ENCODE results near the gene CCDC80. TPM values are rescaled to one million over a fixed set of nuclear protein-coding genes. Genes with fewer than 3 reads are reported as not detected.
"Not testable (repeated sequence)": the region's sequence is repeated elsewhere in the genome, so short reads cannot be mapped to it uniquely, and the experiment has no call there.

Gene CCDC80
- polyA plus RNA-seq, 3 donors = 66.3 to 97.8 (median 75.3) TPM

DNA sequence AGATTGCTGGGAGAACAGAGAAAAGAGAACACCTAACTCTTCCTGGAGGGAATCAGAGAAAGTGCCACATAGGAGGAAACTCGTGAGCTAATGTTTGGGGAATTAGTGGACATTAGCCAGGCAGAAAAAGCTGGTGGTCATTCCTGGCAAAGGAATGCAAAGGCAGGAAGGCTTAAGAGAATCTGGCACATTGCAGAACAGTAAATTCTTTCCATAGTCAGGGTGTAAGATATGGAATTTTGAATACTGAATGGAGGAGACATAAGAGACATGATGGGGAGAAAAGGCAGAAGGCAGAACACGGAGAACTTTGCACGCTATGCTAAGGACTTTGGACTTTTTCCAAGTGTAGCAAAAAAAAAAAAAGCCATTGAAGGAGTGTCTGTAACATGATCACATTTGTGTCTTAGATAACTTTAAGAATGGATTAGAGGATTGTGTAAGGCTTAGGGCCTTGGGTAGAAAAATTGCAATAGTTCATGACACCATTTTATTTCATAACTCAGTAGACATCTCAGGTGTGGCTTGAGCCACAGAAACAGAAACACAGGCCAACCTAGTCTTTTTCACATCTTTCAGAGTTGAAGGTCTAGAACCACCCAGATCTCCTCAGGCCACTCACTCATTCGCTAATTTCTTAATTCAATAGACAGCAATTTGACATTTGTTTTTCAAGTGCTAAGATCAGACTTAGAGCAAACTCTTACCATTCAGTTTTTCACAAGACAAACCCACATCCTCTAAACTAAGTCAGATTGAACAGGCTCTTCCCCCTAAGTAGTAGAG lies 31.2 kb upstream of the CCDC80 start:
- DNase-seq = no peak

- no peak for DNase-seq
Measured at GRCh38 chr3:112670824-112671223, 29.9 kb upstream of the CCDC80 start.

- no peak for DNase-seq
Measured at GRCh38 chr3:112667599-112667998, 26.7 kb upstream of the CCDC80 start.

GRCh38 chr3:112665009-112665408 lies 24.1 kb upstream of the CCDC80 start:
- not testable (repeated sequence) for DNase-seq

- DNase-seq = no peak
Measured at GRCh38 chr3:112656043-112656442, 15.1 kb upstream of the CCDC80 start.

- DNase-seq = no peak
Measured at GRCh38 chr3:112654979-112655378, 14.0 kb upstream of the CCDC80 start.

DNA sequence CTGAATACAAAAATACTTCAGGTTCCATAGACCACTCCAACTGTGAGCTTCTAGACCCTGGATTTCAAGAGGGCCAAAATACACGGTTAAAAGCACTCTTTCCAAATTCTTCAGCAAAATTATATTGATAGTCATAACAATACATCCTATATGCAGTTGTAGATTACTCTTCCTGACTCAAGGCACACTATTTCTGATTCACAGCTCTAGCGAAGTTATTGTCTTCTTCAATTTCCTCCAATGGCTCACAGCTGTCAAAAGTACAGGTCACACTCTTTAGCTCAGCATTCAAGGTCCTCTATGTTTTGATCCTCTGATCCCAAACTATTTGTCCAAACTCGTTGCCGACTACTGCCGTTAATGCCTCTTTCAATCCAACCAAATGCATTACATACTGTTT lies 13.5 kb upstream of the CCDC80 start:
- DNase-seq = no peak

DNA sequence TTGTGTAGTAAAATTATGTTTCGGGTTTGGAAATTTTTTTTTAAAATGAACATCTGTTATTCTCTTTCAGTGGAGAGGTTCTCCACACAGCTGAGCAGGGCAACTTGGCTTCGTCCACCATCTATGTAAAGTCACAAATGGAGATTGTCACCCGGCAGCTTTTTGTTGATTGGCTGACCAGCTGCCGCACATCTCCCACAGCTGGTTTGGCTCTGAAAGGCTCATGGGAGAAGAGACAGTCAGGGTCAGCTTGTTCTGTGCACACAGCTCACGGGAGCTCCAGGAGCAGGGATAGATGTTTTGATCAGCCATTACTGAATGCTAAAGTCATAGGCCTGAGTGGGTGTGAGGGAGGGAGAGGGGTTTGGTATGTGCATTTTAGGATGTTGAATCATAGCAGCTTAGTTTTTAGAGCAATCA lies 12.9 kb upstream of the CCDC80 start:
- DNase-seq = no peak

- DNase-seq = no peak
Measured at GRCh38 chr3:112653209-112653871, 12.4 kb upstream of the CCDC80 start.

DNA sequence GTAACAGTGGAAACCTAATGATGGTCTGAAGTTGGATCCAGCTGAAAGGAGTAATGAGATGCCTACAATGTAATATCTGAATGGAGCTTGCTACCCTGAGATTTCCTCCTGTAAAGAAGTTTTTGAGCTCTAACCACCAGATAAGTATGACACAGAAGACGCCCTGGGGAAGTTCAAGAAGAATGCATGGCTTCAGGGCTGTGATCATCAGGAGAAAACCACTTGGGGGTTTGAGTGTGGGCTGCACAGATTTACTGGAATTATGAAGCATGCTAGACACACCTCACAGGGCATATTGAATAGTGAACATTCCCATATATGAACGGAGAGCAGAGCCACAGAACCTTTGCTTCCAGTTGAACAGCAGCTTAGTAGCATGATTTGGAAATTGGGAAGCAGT lies 10.6 kb upstream of the CCDC80 start:
- DNase-seq = no peak

DNA sequence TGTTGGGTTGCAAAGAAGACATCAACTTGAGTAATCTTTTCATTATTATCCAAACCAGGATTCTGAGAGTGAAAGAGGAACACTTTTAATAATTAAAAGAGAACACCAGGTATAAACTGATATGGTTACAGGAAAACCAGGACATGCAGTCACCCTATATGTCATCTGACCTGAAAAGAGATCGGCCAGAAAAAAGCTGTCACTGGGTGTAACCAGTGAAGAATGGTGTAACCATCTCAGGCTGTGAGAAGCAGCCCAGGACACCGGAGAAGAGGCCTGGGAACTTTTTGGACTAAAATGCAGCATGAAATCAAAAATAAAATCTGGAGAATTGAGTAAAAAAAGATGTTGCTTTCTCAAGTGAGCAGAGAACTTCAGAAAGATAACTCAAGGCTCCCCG lies 10.1 kb upstream of the CCDC80 start:
- DNase-seq = no peak

GRCh38 chr3:112650482-112650881 lies 9.5 kb upstream of the CCDC80 start:
- no peak for DNase-seq

- no peak for DNase-seq
Measured at GRCh38 chr3:112649478-112649735, 8.5 kb upstream of the CCDC80 start.

GRCh38 chr3:112647122-112647521 lies 6.2 kb upstream of the CCDC80 start:
- no peak for DNase-seq

GRCh38 chr3:112646623-112647022 lies 5.7 kb upstream of the CCDC80 start:
- DNase-seq = no peak

GRCh38 chr3:112644453-112644852 lies 3.5 kb upstream of the CCDC80 start:
- DNase-seq = no peak

- DNase-seq = no peak
Measured at GRCh38 chr3:112643621-112644240, 2.8 kb upstream of the CCDC80 start.

GRCh38 chr3:112642912-112643506 lies 2.1 kb upstream of the CCDC80 start:
- peak; percentile 92 for DNase-seq

GRCh38 chr3:112640276-112640929 lies 540 bp downstream of the CCDC80 start:
- DNase-seq = no peak

- no peak for DNase-seq
Measured at GRCh38 chr3:112639455-112640225, 1.3 kb downstream of the CCDC80 start.

GRCh38 chr3:112638327-112639020 lies 2.5 kb downstream of the CCDC80 start:
- no peak for DNase-seq

All from renal pelvis (tissue), 4 donors.